ENCODE measurements around the gene TTF2.
A peak's percentile ranks its signal among the peaks of the same experiment; 100 is the strongest.
"Not testable (repeated sequence)": the region's sequence is repeated elsewhere in the genome, so short reads cannot be mapped to it uniquely, and the experiment has no call there.

Gene TTF2

DNA sequence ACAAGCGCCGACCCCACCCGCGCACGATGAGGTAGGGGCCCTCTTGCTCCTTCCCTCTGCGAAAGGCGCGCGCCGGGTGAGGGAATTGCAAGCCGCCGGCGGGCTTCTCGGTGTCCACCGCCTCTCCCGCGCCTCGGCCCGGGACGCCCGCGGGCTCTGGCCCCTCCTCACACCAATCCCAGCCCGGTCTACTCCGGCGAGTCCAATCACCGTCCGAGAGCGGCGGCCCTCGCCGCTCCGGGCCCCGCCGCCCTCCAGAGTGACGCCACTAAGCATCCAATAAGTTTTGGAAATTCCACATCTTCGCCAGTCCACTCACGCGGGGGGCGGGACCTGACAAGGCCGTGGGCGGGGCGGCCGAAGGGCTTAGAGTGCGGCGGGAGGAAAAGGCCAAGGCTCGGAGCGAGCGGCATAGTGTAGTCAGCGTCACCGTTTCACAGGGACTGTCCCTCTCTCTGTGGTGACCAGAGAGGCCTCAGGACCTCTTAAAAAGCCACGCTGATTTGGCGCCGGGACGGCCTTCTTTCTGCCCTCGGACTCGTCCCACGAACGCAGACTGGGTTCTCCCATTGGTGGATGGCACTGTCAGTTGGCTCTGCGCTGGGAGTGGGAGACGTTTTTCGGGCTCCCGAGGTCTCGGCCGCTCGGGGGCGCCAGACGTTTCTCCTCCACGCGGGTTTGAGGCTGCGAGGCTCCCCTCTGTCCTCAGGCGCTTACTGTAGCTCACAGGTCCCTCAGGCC, 61.6 kb downstream of the TTF2 start, which contains the start of gene TRIM45:
Gene TRIM45 (minus strand): TSS at position 161 of the 741 bp plus-strand sequence. CDS start 548 bp downstream, outside the sequence.
- DNase-seq (ENCODE audit: low read depth) = peak; percentile 98

- DNase-seq (ENCODE audit: low read depth) = peak; percentile 19
Observed at GRCh38 chr1:117122330-117123025, 62.4 kb downstream of the TTF2 start.

DNA sequence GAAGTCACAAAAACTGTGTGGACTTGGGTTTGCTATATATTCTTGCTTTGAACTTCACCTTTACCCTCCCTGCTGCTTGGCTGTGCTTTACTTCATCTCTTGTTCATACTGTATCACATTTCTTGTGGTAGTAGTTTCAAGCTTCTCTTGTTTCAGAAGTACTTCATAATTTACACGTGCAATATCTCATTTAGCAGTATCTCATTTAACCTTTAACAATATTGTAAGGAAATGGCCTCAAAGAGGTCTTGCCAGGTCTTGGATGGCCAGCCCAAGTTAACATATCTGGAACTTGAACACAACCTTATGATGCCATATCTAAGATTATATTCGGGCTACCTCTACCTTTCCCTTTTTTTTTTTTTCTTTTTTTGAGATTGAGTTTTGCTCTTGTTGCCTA, 63.1 kb downstream of the TTF2 start:
- no peak for DNase-seq (ENCODE audit: low read depth)

DNA sequence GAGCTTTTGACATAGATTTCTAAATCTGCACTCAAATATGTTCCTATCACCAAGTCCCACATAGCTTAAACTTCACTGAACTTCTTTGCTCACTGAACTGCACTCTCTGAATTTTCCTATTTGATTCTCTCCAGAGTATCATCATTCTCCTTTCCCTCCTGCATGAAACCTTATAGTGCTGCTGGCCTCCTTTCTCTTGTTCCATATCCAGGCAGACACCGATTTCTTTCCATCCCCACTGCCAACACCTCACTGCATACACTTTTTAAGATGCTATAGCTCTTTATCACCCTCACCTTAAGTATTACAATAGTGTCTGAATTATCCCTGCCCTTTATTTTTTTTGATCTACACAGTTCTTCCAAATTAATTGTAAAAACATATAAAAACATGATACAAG, 64.5 kb downstream of the TTF2 start:
- no peak for DNase-seq (ENCODE audit: low read depth)

DNA sequence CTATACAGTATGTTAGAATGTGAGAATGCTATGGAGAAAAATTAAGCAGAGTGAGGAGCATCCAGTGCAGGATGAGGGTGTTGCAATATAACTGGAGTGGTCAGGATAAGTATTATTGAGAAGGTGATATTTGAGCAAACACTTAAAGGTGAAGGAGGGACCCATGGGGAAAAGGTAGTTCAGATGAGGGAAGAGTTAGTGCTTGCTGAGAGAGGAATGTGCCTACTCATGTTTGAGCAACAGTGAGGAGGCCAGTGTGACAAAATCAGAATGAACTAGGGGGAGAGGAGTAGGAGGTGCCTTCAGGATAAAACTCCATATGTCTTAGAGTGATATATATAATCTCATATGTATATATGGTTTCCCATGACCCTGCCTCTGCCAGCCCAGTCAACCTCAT, 67.7 kb downstream of the TTF2 start:
- DNase-seq (ENCODE audit: low read depth) = no peak

- DNase-seq (ENCODE audit: low read depth) = peak; percentile 70
Observed at GRCh38 chr1:117128323-117129079, 68.4 kb downstream of the TTF2 start.

- DNase-seq (ENCODE audit: low read depth) = no peak
Observed at GRCh38 chr1:117130526-117130925, 70.4 kb downstream of the TTF2 start.

DNA sequence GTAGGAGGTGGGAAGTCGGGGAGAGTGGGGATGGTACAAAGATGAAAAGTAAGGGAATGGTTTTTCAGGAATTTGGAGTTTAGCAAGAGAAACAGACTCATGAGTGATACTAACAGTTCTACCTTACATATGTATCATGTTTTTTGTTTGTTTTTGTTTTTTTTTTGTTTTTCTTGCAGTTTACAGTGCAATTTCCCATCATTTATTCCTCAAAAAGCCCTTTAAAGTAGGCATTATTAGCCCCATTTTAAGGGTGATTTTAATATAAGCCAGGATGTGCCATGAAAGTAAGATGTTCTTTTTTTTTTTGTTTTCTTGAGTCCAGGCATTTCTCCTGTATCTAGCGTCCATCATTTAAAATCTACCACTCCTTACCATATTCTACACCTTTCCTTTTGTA, 75.2 kb downstream of the TTF2 start:
- no peak for DNase-seq (ENCODE audit: low read depth)

DNA sequence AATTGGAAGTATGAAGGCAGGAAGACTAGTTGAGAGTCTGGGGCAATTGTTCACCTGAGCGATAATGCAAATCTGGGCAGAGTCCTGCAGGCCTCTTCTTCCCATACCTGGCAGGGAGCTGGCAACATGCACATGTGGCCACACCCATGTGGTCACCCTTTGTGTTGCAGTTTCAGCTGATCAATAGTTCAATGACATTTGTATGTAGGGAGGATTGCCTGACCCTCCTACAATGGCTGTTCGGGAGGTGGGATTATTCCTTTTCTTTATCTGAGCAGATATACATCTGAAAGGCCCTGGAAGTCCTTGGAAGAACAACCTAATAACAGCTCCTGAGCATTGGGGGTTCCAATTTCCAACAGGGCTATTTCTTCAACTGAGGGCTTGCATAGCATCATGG, 76.6 kb downstream of the TTF2 start:
- DNase-seq (ENCODE audit: low read depth) = no peak

DNA sequence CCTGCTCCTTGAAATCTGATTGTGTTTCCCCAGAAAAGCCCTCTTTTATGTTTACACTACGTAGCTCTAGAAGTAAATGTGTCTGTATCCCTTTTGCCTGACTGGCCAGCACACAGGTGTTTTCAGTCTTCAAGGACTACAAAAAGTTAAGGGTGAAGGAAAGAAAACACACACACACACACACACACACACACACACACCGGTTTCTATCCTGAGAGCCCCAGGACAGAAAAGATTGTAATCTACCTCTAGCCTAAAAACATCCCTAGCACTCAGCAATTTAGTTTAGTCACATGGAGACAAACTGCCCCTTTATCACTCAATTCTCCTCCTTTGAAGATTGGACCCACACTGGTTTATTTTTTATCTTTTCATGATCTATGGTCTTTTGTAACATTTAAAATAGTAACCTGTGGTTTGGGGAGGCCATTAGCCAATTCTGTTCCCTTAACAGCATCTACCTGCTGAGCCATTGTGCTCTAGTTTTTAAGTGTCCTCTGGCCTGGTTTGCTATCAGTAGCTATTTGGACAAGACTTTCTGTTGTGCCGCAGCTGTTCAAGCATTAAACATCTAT, 77.2 kb downstream of the TTF2 start:
- DNase-seq (ENCODE audit: low read depth) = no peak

- DNase-seq (ENCODE audit: low read depth) = no peak
Observed at GRCh38 chr1:117138106-117138505, 78.0 kb downstream of the TTF2 start.

- DNase-seq (ENCODE audit: low read depth) = no peak
Observed at GRCh38 chr1:117138561-117138960, 78.4 kb downstream of the TTF2 start.

DNA sequence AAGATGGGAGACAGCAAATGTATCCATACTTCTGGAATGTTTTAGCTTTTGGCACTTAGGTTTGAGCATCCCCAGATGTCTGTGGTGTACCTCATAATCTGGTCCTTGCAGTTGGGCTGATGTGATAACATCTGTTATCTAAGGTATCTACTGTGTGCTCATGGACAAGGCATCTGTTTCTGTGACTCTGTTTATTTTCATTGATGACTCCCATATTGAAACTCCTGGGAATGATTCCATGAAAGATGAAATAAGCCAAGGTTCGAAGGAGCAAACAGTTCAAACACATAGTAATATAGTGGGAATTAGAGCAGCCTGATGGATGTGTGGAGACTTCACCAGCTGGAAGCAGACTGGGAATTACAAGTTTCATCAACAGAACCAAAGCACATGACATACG, 82.1 kb downstream of the TTF2 start:
- peak; percentile 77 for DNase-seq (ENCODE audit: low read depth)

- DNase-seq (ENCODE audit: low read depth) = peak; percentile 30
Observed at GRCh38 chr1:117143172-117143571, 83.0 kb downstream of the TTF2 start.

DNA sequence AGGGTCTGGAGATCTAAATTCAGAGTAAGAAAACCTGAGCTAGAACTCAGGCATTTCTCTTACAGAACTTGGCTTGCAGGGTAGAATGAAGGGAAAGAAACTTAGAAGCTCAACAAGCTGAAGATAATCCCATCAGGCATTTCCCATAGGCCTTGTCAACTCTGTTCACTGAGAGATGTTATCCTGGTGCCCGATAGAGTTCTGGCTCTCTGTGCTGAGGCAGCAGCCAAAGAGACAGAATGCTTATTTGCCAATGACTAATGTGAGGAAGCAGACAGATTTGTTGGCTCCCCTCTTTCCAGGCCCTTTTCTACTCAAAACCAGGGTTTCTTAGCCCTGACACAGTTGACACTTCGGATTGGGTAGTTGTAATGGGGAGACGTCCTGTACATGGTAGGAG, 83.7 kb downstream of the TTF2 start:
- DNase-seq (ENCODE audit: low read depth) = no peak

- no peak for DNase-seq (ENCODE audit: low read depth)
Observed at GRCh38 chr1:117146072-117146471, 85.9 kb downstream of the TTF2 start.

- peak; percentile 97 for DNase-seq (ENCODE audit: low read depth)
Observed at GRCh38 chr1:117146575-117147340, 86.6 kb downstream of the TTF2 start.

- peak; percentile 8 for DNase-seq (ENCODE audit: low read depth)
Observed at GRCh38 chr1:117147341-117147831, 87.3 kb downstream of the TTF2 start.

DNA sequence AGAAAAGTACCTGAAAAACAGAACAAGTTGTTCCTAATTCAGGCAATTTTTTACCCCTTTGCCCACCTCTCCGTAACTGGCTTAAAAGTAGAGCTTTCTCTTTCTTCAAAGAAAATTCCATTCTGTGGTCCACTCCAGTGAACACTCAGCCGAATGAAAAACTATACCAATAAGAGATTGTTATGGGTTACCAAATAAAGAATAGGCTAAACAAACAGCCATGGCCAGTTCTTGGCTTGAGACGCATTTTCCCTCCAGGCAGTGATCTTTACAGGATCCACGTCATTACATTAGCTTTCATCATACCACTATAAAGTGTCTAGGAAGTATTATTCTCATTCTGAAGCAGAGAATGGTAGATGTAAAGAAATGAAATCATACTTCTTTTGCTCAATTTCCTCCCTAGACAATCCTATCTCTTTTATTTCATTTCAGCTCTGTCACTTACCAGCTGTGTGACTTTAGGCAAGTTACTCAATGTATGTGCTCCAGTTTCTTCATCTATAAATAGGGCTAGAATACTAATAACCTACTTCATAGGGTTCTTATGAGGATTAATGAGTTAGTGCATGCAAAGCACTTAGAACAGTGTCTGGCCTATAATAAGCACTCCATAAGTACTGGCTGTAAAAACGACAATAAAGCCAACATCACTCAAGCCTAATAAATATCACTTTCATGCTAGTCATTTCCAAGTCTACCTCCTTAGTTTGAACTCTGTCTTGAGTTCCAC, 87.9 kb downstream of the TTF2 start:
- peak; percentile 85 for DNase-seq (ENCODE audit: low read depth)

GRCh38 chr1:117150316-117150715, 90.2 kb downstream of the TTF2 start:
- DNase-seq (ENCODE audit: low read depth) = peak; percentile 30

DNA sequence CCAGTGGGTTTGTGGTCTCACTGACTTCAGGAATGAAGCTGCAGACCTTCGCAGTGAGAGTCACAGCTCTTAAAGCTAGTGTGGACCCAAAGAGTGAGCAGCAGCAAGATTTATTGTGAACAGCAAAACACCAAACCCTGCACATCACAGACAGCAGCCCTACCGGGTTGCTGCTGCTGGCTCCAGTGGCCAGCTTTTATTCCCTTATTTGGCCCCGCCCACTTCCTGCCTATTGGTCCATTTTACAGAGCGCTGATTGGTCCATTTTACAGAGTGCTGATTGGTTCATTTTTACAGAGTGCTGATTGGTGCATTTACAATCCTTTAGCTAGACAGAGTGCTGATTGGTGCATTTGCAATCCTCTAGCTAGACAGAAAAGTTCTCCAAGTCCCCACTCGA, 91.2 kb downstream of the TTF2 start:
- DNase-seq (ENCODE audit: low read depth) = not testable (repeated sequence)
